Glutamatergic neuron (in vitro differentiated cells): ENCODE results near the gene CATSPER3. TPM values are rescaled to one million over a fixed set of nuclear protein-coding genes. Genes with fewer than 3 reads are reported as not detected.

Experiments used
- DNase-seq: peaks from one replicate; pipeline ENCODE4 v3.0.0; 2022
- H3K27ac Mint-ChIP-seq: one replicate; pipeline ENCODE4 v1.8.0; 2020; ENCODE audit warnings: mild to moderate bottlenecking, mixed read lengths, inconsistent platforms; ENCODE audit not compliant: unreplicated experiment
- H3K27me3 Mint-ChIP-seq: one replicate; pipeline ENCODE4 v1.8.0; 2020; ENCODE audit warnings: mild to moderate bottlenecking, moderate library complexity, mixed read lengths, inconsistent platforms; ENCODE audit not compliant: unreplicated experiment
- H3K36me3 Mint-ChIP-seq: one replicate; pipeline ENCODE4 v1.8.0; 2020; ENCODE audit warnings: mild to moderate bottlenecking, mixed read lengths, inconsistent platforms; ENCODE audit not compliant: unreplicated experiment
- H3K4me1 Mint-ChIP-seq: one replicate; pipeline ENCODE4 v1.8.0; 2020; ENCODE audit warnings: mild to moderate bottlenecking, low read depth, mixed read lengths, inconsistent platforms; ENCODE audit not compliant: unreplicated experiment
- H3K4me3 Mint-ChIP-seq: one replicate; pipeline ENCODE4 v1.8.0; 2020; ENCODE audit warnings: mild to moderate bottlenecking, mixed read lengths, inconsistent platforms; ENCODE audit not compliant: unreplicated experiment
- H3K9me3 Mint-ChIP-seq: one replicate; pipeline ENCODE4 v1.8.0; 2020; ENCODE audit warnings: mild to moderate bottlenecking, moderate library complexity, mixed read lengths, inconsistent platforms; ENCODE audit not compliant: unreplicated experiment
- CTCF ChIP-seq: fragments of 200-600 bp; sonication (generic); IDR thresholded peaks from one replicate; pipeline ENCODE4 v1.5.0; 2021; ENCODE audit not compliant: partially characterized antibody, unreplicated experiment
- total RNA-seq: library from RNA; stranded (reverse); fragmentation: NEBNext Ultra II Directional; extraction: Animal tissue kit (Norgen Biotek cat#: 25700); gene quantifications from one replicate; pipeline ENCODE4 v1.2.1, GENCODE V29; 2021; ENCODE audit not compliant: unreplicated experiment

The CATSPER3 gene
- total RNA-seq, 1 donor from 2014 or later = 0.54 TPM

- Mint-ChIP-seq H3K36me3 (peaks cover 9% of the 10 kb centered on the region), H3K27me3 (peaks cover 20% of the 10 kb centered on the region), H3K9me3 (peaks cover 5% of the 10 kb centered on the region), H3K4me3 (no peak overlapping the region), H3K4me1 (no peaks in the 10 kb centered on the region), H3K27ac (no peak overlapping the region)
- TF ChIP-seq CTCF = no peak
- DNase-seq = no peak
These were observed 83.7 kb downstream of the CATSPER3 start for GRCh38 chr5:135051399-135051798.

- Mint-ChIP-seq H3K36me3 (peaks cover 13% of the 10 kb centered on the region), H3K9me3 (peaks cover 5% of the 10 kb centered on the region), H3K4me1 (no peaks in the 10 kb centered on the region), H3K27me3 (peaks cover 22% of the 10 kb centered on the region), H3K27ac (no peak overlapping the region), H3K4me3 (no peak overlapping the region)
- DNase-seq = no peak
- no peak for TF ChIP-seq CTCF
These were observed 84.2 kb downstream of the CATSPER3 start for GRCh38 chr5:135051872-135052271.

- Mint-ChIP-seq H3K27me3 (peaks cover 24% of the 10 kb centered on the region), H3K4me3 (no peak overlapping the region), H3K9me3 (peaks cover 5% of the 10 kb centered on the region), H3K4me1 (no peaks in the 10 kb centered on the region), H3K27ac (no peak overlapping the region), H3K36me3 (peaks cover 13% of the 10 kb centered on the region)
- no peak for DNase-seq
- TF ChIP-seq CTCF = no peak
These were observed 84.9 kb downstream of the CATSPER3 start for GRCh38 chr5:135052511-135053145.

- Mint-ChIP-seq H3K27ac (no peak overlapping the region), H3K36me3 (peaks cover 13% of the 10 kb centered on the region)
These were observed 85.6 kb downstream of the CATSPER3 start for GRCh38 chr5:135053278-135053677.

GRCh38 chr5:135053989-135054388 lies 86.3 kb downstream of the CATSPER3 start:
- peaks cover 5% of the 10 kb centered on the region for H3K9me3 Mint-ChIP-seq
- H3K27me3 Mint-ChIP-seq = peaks cover 24% of the 10 kb centered on the region
- H3K4me3 Mint-ChIP-seq = no peak overlapping the region
- peaks cover 13% of the 10 kb centered on the region for H3K36me3 Mint-ChIP-seq
- no peaks in the 10 kb centered on the region for H3K4me1 Mint-ChIP-seq
- TF ChIP-seq CTCF = no peak
- no peak overlapping the region for H3K27ac Mint-ChIP-seq
- no peak for DNase-seq

More at GRCh38 chr5:135053278-135053677, 85.6 kb downstream of the CATSPER3 start:
- TF ChIP-seq CTCF = no peak
- Mint-ChIP-seq H3K4me3 (no peak overlapping the region), H3K27me3 (peaks cover 24% of the 10 kb centered on the region), H3K4me1 (no peaks in the 10 kb centered on the region), H3K9me3 (peaks cover 5% of the 10 kb centered on the region)
- no peak for DNase-seq
